ENCODE results near the gene TMEM151B. TPM values are rescaled to one million over a fixed set of nuclear protein-coding genes. Genes with fewer than 3 reads are reported as not detected.

The TMEM151B gene
- total and polyA plus RNA-seq, 2 of the 13 experiments (the other 11 are each of a cell fraction or from before 2014, with no cell fraction given), result not detected

DNA sequence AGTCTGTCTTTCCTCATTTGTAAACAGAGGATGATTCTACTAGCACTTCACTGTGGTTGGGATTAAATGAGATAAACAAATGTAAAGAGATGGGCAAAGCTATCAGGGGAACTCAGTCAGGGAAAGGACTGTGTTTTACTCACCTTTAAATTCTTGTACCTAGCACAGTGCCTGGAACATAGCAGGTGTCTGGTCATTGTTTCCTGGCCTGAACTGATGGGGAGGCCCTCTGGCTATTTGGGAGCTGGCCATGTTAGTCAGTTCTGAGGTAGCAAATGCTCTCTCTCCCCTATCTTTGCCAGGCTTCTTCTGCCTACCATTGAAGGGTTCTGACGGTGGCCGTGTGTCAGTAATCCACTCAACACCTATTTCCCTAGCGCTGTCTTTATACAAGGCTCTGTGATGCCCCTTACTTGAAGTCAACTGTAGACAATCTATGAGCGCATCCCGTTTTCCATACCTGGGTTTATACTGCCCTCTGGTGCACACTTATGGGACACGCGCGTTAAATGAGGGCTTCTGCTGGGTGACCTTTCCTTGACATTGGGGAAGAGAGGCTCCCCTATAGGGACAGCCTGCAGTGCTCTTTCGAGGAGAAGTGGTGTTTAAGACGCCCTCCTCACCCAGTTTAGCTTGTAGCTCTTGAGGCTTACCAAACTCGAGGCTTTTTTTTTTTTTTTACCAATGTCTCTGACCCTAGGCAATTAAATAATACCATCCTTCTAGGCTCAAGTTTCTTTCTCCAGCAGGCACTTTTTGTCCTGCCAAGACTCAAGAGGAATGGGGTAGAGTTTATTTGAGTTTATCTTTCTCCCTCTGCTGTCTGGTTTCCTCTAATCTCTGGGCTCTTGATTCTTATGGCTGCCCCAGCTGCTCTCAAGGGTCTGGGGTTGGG, 68.2 kb downstream of the TMEM151B start (continued):
- TF ChIP-seq PATZ1 (CRISPR knock-in tag; IDR thresholded peaks at IDR 0.05), result 0 out of 2 replicates have a peak, but pooled peaks have one; percentile 20
- TF ChIP-seq, protein P1, sequence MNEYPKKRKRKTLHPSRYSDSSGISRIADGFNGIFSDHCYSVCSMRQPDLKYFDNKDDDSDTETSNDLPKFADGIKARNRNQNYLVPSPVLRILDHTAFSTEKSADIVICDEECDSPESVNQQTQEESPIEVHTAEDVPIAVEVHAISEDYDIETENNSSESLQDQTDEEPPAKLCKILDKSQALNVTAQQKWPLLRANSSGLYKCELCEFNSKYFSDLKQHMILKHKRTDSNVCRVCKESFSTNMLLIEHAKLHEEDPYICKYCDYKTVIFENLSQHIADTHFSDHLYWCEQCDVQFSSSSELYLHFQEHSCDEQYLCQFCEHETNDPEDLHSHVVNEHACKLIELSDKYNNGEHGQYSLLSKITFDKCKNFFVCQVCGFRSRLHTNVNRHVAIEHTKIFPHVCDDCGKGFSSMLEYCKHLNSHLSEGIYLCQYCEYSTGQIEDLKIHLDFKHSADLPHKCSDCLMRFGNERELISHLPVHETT (CRISPR knock-in tag; conservative IDR thresholded peaks at IDR 0.05), result no peak
- TF ChIP-seq SIN3B (IDR thresholded peaks at IDR 0.05; ENCODE audit: low read length), result no peak
- peak; percentile 28; the same call in 1 of the 2 replicates for TF ChIP-seq ZNF614 (CRISPR knock-in tag; IDR thresholded peaks at IDR 0.05; ENCODE audit: borderline replicate concordance)
- TF ChIP-seq ZNF660 (CRISPR knock-in tag; IDR thresholded peaks at IDR 0.05; ENCODE audit: borderline replicate concordance, low read depth), result no peak
- TF ChIP-seq CTCF (CRISPR knock-in tag; IDR thresholded peaks at IDR 0.05), result peak; percentile 94
- no peak for TF ChIP-seq NFKB2 (CRISPR knock-in tag; IDR thresholded peaks at IDR 0.05; ENCODE audit: borderline replicate concordance)
- no peak for TF ChIP-seq ATM (IDR thresholded peaks at IDR 0.05; ENCODE audit: borderline replicate concordance)
- TF ChIP-seq NR2F6 (IDR thresholded peaks at IDR 0.05), result peak; percentile 68
- TF ChIP-seq NR2F6 (CRISPR knock-in tag; IDR thresholded peaks at IDR 0.05), result peak; percentile 78
- TF ChIP-seq GATAD1 (CRISPR knock-in tag; IDR thresholded peaks at IDR 0.05), result peak; percentile 51
- TF ChIP-seq, protein P2, sequence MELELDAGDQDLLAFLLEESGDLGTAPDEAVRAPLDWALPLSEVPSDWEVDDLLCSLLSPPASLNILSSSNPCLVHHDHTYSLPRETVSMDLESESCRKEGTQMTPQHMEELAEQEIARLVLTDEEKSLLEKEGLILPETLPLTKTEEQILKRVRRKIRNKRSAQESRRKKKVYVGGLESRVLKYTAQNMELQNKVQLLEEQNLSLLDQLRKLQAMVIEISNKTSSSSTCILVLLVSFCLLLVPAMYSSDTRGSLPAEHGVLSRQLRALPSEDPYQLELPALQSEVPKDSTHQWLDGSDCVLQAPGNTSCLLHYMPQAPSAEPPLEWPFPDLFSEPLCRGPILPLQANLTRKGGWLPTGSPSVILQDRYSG (CRISPR knock-in tag; IDR thresholded peaks at IDR 0.05), result no peak
- TF ChIP-seq MBNL3 (CRISPR knock-in tag; conservative IDR thresholded peaks at IDR 0.05), result no peak
- TF ChIP-seq SSRP1 (CRISPR knock-in tag; IDR thresholded peaks at IDR 0.05), result no peak
- no peak for TF ChIP-seq ZNF547 (CRISPR knock-in tag; IDR thresholded peaks at IDR 0.05)
- no peak for TF ChIP-seq PAF1 (CRISPR knock-in tag; IDR thresholded peaks at IDR 0.05)
- TF ChIP-seq ZNF431 (CRISPR knock-in tag; IDR thresholded peaks at IDR 0.05; ENCODE audit: borderline replicate concordance, low read depth), result no peak
- TF ChIP-seq ZZZ3 (CRISPR knock-in tag; IDR thresholded peaks at IDR 0.05; ENCODE audit: borderline replicate concordance), result no peak
- peak; percentile 25; the same call in 1 of the 2 replicates for TF ChIP-seq FOSL2 (CRISPR knock-in tag; IDR thresholded peaks at IDR 0.05)
- 0 out of 2 replicates have a peak, but pooled peaks have one; percentile 22 for TF ChIP-seq SMAD3 (CRISPR knock-in tag; IDR thresholded peaks at IDR 0.05)
- TF ChIP-seq, protein P3, sequence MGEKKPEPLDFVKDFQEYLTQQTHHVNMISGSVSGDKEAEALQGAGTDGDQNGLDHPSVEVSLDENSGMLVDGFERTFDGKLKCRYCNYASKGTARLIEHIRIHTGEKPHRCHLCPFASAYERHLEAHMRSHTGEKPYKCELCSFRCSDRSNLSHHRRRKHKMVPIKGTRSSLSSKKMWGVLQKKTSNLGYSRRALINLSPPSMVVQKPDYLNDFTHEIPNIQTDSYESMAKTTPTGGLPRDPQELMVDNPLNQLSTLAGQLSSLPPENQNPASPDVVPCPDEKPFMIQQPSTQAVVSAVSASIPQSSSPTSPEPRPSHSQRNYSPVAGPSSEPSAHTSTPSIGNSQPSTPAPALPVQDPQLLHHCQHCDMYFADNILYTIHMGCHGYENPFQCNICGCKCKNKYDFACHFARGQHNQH (CRISPR knock-in tag; IDR thresholded peaks at IDR 0.05), result no peak; the same call in 1 of the 2 replicates

All from HepG2 (cell line).